Measurements from ENCODE around the gene MRGPRE. TPM values are rescaled to one million over a fixed set of nuclear protein-coding genes. Genes with fewer than 3 reads are reported as not detected.

Gene MRGPRE
- total RNA-seq, 4 donors from 2014 or later = not detected

DNA sequence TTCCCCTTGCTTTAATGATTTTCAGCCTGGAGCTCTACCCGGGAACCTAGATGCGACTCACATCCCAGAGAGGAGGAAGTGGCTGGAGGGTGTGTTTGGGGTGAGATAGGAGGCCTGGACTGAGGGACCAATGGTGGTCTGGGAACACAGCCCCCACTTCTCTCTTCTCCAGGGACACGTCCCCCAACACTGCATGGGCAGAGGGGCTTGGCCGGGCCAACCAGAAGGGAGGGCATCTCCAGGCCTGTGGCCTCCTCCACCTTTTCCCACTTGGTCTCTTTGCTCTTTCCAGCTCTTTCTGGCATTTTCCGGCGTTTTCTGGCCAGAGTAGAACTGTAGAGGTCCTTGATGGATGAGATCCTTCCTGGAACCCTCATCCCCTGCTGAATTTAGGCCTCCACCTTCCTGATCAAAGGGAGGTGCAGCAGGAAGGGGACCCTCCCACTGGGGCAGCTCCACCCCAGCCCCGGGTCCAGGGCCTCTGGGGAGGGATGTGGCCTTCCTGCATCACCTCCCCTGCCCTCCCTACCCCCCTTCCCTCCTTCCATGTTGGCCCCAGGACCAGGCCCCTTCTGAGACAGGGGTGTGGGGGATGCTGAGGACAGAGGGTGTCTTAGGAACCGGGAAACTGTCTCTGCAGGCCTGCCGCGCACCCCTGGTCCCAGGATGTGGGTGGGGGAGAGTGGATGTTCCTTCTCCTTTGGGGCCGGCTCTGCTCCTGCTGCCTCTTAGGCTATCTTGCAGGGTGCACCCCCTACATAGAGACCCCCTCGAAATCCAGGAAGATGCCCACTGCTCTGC lies 38.0 kb downstream of the MRGPRE start:
- TF ChIP-seq, protein P1, sequence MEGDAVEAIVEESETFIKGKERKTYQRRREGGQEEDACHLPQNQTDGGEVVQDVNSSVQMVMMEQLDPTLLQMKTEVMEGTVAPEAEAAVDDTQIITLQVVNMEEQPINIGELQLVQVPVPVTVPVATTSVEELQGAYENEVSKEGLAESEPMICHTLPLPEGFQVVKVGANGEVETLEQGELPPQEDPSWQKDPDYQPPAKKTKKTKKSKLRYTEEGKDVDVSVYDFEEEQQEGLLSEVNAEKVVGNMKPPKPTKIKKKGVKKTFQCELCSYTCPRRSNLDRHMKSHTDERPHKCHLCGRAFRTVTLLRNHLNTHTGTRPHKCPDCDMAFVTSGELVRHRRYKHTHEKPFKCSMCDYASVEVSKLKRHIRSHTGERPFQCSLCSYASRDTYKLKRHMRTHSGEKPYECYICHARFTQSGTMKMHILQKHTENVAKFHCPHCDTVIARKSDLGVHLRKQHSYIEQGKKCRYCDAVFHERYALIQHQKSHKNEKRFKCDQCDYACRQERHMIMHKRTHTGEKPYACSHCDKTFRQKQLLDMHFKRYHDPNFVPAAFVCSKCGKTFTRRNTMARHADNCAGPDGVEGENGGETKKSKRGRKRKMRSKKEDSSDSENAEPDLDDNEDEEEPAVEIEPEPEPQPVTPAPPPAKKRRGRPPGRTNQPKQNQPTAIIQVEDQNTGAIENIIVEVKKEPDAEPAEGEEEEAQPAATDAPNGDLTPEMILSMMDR (IDR thresholded peaks at IDR 0.05) = no peak
- TF ChIP-seq POLR2A (IDR thresholded peaks at IDR 0.05) = no peak
- 77 to 79% methylated on average over 12 of the region's 12 CpGs for whole genome bisulfite sequencing, 2 donors
- no peak overlapping the region for H3K4me3 ChIP-seq (ENCODE audit: low read depth, poor library complexity, severe bottlenecking)
- DNase-seq (ENCODE audit: low spot score in 2 of 2) = peak in 1 of 2 donors; percentile 81
- intact Hi-C loops (cut with DNase I; ENCODE audit: low total_unique reads) = no loop called here

DNA sequence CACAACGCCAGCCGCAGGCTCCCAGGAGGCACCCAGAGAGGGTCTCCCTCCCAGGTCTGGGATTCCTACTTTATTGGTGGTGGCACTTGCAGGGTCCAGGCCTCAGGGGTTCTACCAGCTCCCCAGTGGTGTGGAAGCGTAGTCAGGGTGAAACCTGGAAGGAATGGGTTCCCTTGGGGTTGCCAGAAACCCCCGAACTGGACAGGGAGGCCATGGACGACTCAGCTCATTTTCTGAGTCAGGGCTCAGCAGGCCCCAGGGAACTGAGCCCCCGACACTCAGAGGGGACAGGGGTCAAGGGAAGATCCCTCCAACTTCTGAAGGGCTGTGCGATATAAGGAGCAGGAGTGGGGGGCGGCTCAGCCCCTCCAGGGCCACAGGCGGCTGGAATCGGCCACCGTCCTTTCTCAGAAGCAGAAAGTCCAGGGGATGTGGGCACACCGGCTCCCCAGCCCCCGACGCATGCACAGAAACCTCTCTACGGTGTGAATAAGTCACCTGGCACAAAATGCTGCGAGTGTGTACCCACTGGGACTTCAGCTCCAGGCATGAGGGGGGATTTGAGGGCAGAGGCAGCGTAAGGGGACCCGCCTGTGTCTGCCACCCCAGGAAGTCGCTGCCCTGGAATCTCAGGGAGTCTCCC lies 38.7 kb downstream of the MRGPRE start:
- no peak for TF ChIP-seq POLR2A (IDR thresholded peaks at IDR 0.05)
- TF ChIP-seq, protein P1 (IDR thresholded peaks at IDR 0.05) = no peak
- H3K4me3 ChIP-seq (ENCODE audit: low read depth, poor library complexity, severe bottlenecking) = no peak overlapping the region
- 83 to 86% methylated on average over 19 of the region's 19 CpGs for WGBS, 2 donors
- peak in 1 of 2 donors; percentile 68 for DNase-seq (ENCODE audit: low spot score in 2 of 2)
- intact Hi-C loops (cut with DNase I; ENCODE audit: low total_unique reads) = no loop called here

DNA sequence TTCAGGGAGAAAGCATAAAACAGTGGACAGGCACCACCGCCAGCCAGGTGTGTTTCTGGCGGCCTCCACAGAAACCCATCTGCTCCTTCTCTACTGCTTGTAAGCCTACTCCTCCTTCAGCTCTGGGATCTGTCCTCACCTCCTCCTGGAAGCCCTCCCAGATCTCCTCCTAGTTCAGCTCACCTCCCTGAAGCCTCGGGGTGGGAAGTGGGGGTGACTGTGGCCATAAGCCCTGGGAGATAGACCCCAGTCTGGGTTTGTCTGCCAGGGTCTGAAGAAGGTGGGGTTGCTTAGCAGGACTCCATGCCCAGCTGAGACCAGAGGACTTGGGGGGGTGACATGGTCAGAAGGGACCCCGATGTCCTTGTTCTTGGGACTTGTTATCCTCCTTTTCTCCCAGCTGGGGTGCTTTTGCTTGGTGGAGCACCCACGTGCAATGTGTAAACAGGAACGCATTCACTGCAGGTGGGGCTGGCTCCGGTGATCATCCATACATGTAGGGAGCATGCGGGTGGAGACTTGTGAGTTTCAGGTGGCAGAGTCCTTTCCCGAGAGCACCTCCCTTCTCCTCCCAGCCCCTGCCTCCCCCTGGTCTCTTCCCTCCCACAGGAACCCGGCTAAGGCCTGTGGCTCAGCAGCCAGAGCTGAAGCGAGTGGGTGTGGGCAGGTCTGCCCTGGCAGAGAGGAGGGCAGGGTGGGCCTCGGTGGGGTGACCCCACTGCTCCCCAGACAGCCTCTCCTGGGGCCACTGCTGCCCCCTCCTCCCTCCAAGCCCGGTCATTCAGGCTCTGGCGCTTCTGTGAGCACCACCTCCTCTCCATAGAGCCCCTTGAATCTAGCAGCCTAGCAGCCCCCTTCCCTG lies 39.5 kb downstream of the MRGPRE start:
- DNase-seq (ENCODE audit: low spot score in 2 of 2) = peak in 1 of 2 donors; percentile 58
- H3K4me3 ChIP-seq (ENCODE audit: low read depth, poor library complexity, severe bottlenecking) = no peak overlapping the region
- WGBS, 2 donors = 71 to 77% methylated on average over 13 to 14 of the region's 14 CpGs
- no peak for TF ChIP-seq POLR2A (IDR thresholded peaks at IDR 0.05)
- TF ChIP-seq, protein P1 (IDR thresholded peaks at IDR 0.05) = no peak
- intact Hi-C loops (cut with DNase I; ENCODE audit: low total_unique reads) = no loop called here

- H3K4me3 ChIP-seq (ENCODE audit: low read depth, poor library complexity, severe bottlenecking) = no peak overlapping the region
- DNase-seq (ENCODE audit: low spot score in 2 of 2) = peak in 1 of 2 donors; percentile 60
- intact Hi-C loops (cut with DNase I; ENCODE audit: low total_unique reads) = no loop called here
- WGBS, 2 donors = 88 to 94% methylated on average over 19 of the region's 19 CpGs
- TF ChIP-seq, protein P1 (IDR thresholded peaks at IDR 0.05) = no peak
- no peak for TF ChIP-seq POLR2A (IDR thresholded peaks at IDR 0.05)
Measured at GRCh38 chr11:3191586-3192324, 40.5 kb downstream of the MRGPRE start.

DNA sequence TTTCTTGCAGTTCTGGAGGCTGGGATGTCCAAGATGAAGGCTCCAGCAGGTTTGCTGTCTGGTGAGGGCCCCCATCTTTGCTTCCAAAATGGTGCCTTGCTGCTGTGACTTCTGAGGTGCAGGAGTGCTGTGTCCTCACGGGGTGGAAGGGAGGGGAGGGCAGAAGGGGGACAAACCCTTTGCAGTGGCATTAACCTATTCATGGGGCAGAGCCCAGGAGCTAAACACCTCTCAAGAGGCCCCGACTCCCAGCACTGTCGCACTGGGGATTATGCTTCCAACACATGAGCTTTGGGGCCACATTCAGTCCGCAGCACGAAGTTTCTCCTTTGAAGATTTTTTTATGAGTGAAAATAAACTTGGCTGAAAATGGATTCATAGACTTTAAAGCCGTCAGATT lies 41.6 kb downstream of the MRGPRE start:
- no peak overlapping the region for H3K4me3 ChIP-seq (ENCODE audit: low read depth, poor library complexity, severe bottlenecking)
- intact Hi-C loops (cut with DNase I; ENCODE audit: low total_unique reads) = no loop called here
- no peak for TF ChIP-seq POLR2A (IDR thresholded peaks at IDR 0.05)
- TF ChIP-seq, protein P1 (IDR thresholded peaks at IDR 0.05) = no peak
- peak in 1 of 2 donors; percentile 78 for DNase-seq (ENCODE audit: low spot score in 2 of 2)
- 87 to 89% methylated on average over 6 of the region's 6 CpGs for WGBS, 2 donors

All from lower leg skin (tissue), 4 donors.